AG04449 (cell line): Measurements from ENCODE around the gene COLEC12.

Source experiments
- CTCF ChIA-PET: fragments of 350-600 bp; formaldehyde crosslinking; extraction: SDS; loops from one replicate; lab custom pipeline; 2021; ENCODE audit warnings: antibody characterized with exemption; lab: Yijun Ruan, JAX
- POLR2A ChIA-PET: fragments of 400-600, 350-600 bp; formaldehyde crosslinking; extraction: SDS; loops from one replicate; lab custom pipeline; 2020; ENCODE audit warnings: antibody characterized with exemption, inconsistent platforms; lab: Yijun Ruan, JAX
- DNase-seq: peaks from one replicate; pipeline ENCODE4 v3.0.0-alpha.2; 2010; ENCODE audit warnings: low read depth, low spot score
- H3K4me3 ChIP-seq: 2 replicates; pipeline ENCODE4 v1.5.1; 2011; ENCODE audit warnings: low read depth, mild to moderate bottlenecking, control low read depth, low read length
- TF ChIP-seq, protein P1 (sequence below): IDR thresholded peaks from one replicate; pipeline ENCODE4 v1.5.1; 2011; ENCODE audit warnings: mild to moderate bottlenecking, moderate library complexity, low read length, control low read depth, inconsistent platforms; ENCODE audit not compliant: insufficient read depth; ENCODE audit errors: missing control alignments

Gene COLEC12

DNA sequence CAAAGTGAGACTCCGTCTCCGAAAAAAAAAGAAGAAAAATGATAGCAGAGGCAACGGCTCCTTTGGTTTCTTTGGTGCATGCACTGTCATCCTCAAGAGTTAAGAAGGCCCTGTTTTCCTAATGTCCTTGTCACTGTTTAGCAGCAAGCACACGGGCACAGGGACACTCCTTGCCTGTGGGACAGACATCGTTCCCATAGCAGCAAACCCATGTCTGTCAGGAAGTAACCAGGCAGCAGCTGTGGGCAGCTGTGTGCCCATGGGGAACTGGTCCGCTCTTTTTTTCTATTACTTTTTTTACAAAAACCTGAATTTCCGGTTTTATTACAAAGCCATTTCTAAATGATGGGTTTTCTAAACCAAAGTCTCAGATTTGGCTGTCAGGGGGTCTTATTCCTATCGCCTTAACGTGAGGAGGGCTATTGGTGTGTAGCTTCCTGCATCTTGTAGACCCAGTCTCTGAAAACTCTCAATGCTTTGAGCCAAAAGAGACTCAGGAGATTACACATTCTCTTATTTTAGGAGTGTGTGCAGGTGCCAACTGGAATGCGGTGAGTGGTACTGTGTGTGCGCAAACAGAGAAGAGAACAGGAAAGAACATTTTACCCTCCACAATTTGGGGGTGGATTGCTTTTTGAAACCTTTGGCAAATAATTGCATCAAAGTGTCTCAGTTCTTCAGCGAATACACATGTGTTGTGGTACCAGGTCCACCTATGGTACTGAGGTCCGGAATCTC, 109.6 kb downstream of the COLEC12 start:
- no peak for DNase-seq
- TF ChIP-seq, protein P1, sequence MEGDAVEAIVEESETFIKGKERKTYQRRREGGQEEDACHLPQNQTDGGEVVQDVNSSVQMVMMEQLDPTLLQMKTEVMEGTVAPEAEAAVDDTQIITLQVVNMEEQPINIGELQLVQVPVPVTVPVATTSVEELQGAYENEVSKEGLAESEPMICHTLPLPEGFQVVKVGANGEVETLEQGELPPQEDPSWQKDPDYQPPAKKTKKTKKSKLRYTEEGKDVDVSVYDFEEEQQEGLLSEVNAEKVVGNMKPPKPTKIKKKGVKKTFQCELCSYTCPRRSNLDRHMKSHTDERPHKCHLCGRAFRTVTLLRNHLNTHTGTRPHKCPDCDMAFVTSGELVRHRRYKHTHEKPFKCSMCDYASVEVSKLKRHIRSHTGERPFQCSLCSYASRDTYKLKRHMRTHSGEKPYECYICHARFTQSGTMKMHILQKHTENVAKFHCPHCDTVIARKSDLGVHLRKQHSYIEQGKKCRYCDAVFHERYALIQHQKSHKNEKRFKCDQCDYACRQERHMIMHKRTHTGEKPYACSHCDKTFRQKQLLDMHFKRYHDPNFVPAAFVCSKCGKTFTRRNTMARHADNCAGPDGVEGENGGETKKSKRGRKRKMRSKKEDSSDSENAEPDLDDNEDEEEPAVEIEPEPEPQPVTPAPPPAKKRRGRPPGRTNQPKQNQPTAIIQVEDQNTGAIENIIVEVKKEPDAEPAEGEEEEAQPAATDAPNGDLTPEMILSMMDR, result no peak
- no peak overlapping the region for H3K4me3 ChIP-seq
- POLR2A ChIA-PET, result no interaction called here
- CTCF ChIA-PET, result no interaction called here

DNA sequence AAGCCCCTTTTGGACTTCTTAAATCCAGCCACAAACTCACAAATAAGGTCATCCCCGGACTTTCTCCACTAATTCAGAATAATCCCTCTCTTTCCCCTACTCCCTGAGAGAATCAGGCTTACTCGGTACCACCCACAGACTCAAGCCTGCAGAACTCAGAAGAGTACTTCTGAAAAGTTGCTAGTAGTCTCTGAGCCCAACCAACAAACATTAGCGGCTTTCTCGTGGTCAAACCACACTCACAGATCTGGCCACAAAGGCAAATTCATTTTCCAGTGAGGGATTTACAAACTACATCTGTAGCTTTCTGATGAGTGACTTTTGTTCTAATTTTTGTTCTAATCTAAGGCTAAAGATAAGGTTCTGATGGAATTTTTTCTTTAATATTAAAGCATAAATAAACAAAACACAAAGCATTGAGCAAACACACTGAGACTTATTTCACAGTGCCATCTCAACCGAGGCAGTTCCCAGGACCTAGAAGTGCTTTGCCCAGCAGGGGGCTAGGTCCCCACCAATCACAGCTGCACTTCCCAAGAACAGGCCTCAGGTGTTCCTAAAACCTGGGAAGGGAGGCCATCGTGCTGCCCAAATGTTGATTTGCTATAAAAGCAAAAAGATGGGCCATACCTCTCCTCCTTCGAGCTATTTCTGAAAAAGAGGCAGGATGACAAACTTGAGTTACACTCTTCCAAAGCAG, 110.7 kb downstream of the COLEC12 start:
- TF ChIP-seq, protein P1, result peak; percentile 17
- ChIA-PET CTCF (no interaction called here), POLR2A (no interaction called here)
- no peak for DNase-seq
- no peak overlapping the region for H3K4me3 ChIP-seq

DNA sequence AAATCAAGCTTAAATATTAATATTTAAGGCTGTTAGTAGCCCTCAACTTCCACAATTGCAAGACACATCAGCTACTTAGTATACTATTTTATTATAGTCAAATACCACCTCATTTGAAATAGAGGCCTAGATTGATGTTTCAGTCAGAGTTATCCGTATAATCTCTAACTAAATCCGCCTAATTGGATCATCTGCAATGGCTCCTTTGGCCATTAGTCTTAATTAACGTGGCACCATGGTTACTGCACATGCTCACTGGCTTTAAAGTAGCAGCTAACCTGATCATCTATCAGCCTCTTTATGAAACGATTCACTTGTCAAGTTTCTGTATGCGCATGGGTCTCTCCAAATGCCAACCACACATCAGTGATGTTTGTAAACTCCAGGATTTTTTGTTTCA, 112.3 kb downstream of the COLEC12 start:
- no peak overlapping the region for H3K4me3 ChIP-seq
- ChIA-PET POLR2A (no interaction called here), CTCF (interaction anchor here (0.9 to 1.4 kb wide), 4 partner anchors 11 to 95 kb away, joined by 3 to 5 read pairs (median 3); no protein-coding TSS in a partner anchor)
- DNase-seq, result no peak
- TF ChIP-seq, protein P1, result no peak

DNA sequence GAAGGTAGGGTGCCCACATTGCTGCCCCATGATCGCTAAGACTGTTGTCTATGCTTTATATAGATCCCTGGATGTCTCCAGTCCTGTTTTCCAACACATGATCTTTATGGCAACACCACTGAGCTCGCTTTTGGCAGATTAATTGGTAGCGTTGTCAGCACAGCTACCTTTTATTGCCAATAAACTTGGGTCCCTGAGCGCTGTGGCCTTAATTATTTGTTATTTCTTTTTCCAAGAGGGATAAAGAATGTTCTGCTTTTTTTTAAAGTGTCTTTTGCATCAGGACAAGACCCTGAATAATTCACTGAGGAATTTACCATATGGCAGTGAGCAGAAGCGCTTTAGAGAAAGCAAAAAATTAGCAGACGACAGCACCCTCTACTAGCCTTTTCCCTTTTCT, 113.5 kb downstream of the COLEC12 start:
- POLR2A ChIA-PET, result no interaction called here
- TF ChIP-seq, protein P1, result no peak
- CTCF ChIA-PET, result interaction anchor here (1.4 kb wide), 1 partner anchor 22 kb away, joined by 3 read pairs; no protein-coding TSS in a partner anchor
- H3K4me3 ChIP-seq, result no peak overlapping the region
- DNase-seq, result no peak

DNA sequence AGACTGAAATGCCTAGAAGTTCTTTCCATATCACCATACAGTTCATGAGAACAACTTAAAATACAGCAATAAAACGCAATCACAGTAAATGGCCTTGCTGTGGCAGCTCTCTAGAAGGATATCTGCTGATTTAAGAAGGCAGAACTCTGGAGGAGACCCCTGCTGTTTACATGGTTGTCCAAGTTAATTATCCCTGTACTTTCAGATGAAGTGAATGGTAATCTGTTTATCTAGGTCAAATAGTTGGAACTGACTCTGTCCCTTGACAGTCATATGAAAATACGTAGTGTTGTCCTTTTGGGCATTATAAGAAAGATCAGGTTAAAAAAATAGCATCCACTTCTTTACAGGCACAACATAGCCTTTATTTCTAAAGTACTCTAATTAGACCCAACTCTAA, 115.6 kb downstream of the COLEC12 start:
- ChIA-PET CTCF (interaction anchor here (1.6 kb wide), 1 partner anchor 13 kb away, joined by 4 read pairs; no protein-coding TSS in a partner anchor), POLR2A (no interaction called here)
- no peak overlapping the region for H3K4me3 ChIP-seq
- TF ChIP-seq, protein P1, result no peak
- DNase-seq, result no peak

DNA sequence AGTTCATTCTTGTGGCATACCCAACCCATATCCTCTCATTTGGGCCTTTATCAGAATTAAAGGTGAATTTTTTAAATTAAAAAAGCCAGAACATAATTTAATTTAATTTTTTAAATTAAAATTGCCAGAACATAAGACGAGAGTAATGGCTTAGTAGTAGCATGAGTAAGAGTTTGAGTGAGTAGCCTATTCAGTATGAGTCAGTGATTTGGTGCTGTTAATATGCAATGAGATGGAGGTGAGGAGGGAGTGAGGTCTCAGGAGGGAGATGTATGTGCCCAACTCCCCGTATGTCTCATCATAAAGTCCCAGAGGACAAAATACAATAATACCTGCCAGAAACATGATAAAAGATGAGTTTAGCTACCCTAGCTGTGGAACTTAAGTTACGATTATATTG, 117.4 kb downstream of the COLEC12 start:
- no peak overlapping the region for H3K4me3 ChIP-seq
- no peak for DNase-seq
- ChIA-PET CTCF (interaction anchor here (1.6 kb wide), 1 partner anchor 12 kb away, joined by 4 read pairs; no protein-coding TSS in a partner anchor), POLR2A (no interaction called here)
- TF ChIP-seq, protein P1, result no peak
